Activated CD4-positive, CD25-positive, alpha-beta regulatory T cell treated with anti-CD3 and anti-CD28 coated beads, Interleukin-2, amount 50 U/mL, for 24 hours (primary cell): ENCODE measurements around the gene SLC38A3.

Source experiments
- ATAC-seq, 2 donors: fragments of 150-1000 bp; cut with Tn5 transposase; one replicate each; pipeline ENCODE4 v1.10.0; 2021; ENCODE audit warnings: mild to moderate bottlenecking in 1 of 2, moderate library complexity in 1 of 2

SLC38A3 gene

GRCh38 chr3:50169232-50169832 is 35.7 kb upstream of the SLC38A3 start:
- no peak for ATAC-seq

- no peak for ATAC-seq
These were observed 35.2 kb upstream of the SLC38A3 start for GRCh38 chr3:50169858-50170257.

- ATAC-seq, result no peak
These were observed 34.4 kb upstream of the SLC38A3 start for GRCh38 chr3:50170689-50171088.

GRCh38 chr3:50171540-50172301 is 33.4 kb upstream of the SLC38A3 start:
- ATAC-seq, result no peak

- ATAC-seq, result no peak
These were observed 32.3 kb upstream of the SLC38A3 start for GRCh38 chr3:50172626-50173220.

GRCh38 chr3:50173685-50174516 is 31.2 kb upstream of the SLC38A3 start:
- no peak for ATAC-seq

- no peak for ATAC-seq
These were observed 30.6 kb upstream of the SLC38A3 start for GRCh38 chr3:50174517-50174895.

GRCh38 chr3:50174947-50175524 is 30.0 kb upstream of the SLC38A3 start:
- ATAC-seq, result no peak

- no peak for ATAC-seq
These were observed 27.7 kb upstream of the SLC38A3 start for GRCh38 chr3:50177346-50177745.

GRCh38 chr3:50179710-50180109 is 25.4 kb upstream of the SLC38A3 start:
- ATAC-seq, result no peak

- ATAC-seq, result no peak
These were observed 23.1 kb upstream of the SLC38A3 start for GRCh38 chr3:50181985-50182384.

- ATAC-seq, result no peak
These were observed 22.5 kb upstream of the SLC38A3 start for GRCh38 chr3:50182533-50183099.

GRCh38 chr3:50183755-50184154 is 21.3 kb upstream of the SLC38A3 start:
- no peak for ATAC-seq

GRCh38 chr3:50184242-50184978 is 20.7 kb upstream of the SLC38A3 start:
- ATAC-seq, result no peak

- no peak for ATAC-seq
These were observed 19.8 kb upstream of the SLC38A3 start for GRCh38 chr3:50185230-50185629.

GRCh38 chr3:50186096-50186495 is 19.0 kb upstream of the SLC38A3 start:
- no peak for ATAC-seq

GRCh38 chr3:50187750-50188149 is 17.3 kb upstream of the SLC38A3 start:
- no peak for ATAC-seq

GRCh38 chr3:50189274-50189673 is 15.8 kb upstream of the SLC38A3 start:
- ATAC-seq, result peak in 1 of 2 donors; percentile 30

GRCh38 chr3:50189989-50190388 is 15.1 kb upstream of the SLC38A3 start:
- ATAC-seq, result no peak

GRCh38 chr3:50190936-50191660 is 14.0 kb upstream of the SLC38A3 start, which contains the start of gene GNAT1:
Gene GNAT1, plus strand, starts transcription at chr3:50191610. Its CDS starts 116 bp downstream, at chr3:50191726.
- no peak for ATAC-seq

GRCh38 chr3:50192124-50192523 is 12.9 kb upstream of the SLC38A3 start:
- no peak for ATAC-seq
